ENCODE data around the gene PAX7.
"Not testable (repeated sequence)": the region's sequence is repeated elsewhere in the genome, so short reads cannot be mapped to it uniquely, and the experiment has no call there.

The PAX7 gene

GRCh38 chr1:18739897-18740296, 109.3 kb downstream of the PAX7 start:
- no peak for TF ChIP-seq CTCF (IDR thresholded peaks at IDR 0.05; ENCODE audit: control insufficient read depth, insufficient read depth, low read depth, low read length, missing control alignments)
- H3K4me3 ChIP-seq (ENCODE audit: control insufficient read depth, low read depth, low read length), result no peak overlapping the region
- no peak for DNase-seq (ENCODE audit: low read depth)

GRCh38 chr1:18740617-18741016, 110.0 kb downstream of the PAX7 start:
- DNase-seq (ENCODE audit: low read depth), result no peak
- no peak overlapping the region for H3K4me3 ChIP-seq (ENCODE audit: control insufficient read depth, low read depth, low read length)
- TF ChIP-seq CTCF (IDR thresholded peaks at IDR 0.05; ENCODE audit: control insufficient read depth, insufficient read depth, low read depth, low read length, missing control alignments), result no peak

- no peak for DNase-seq (ENCODE audit: low read depth)
- H3K4me3 ChIP-seq (ENCODE audit: control insufficient read depth, low read depth, low read length), result no peak overlapping the region
- TF ChIP-seq CTCF (IDR thresholded peaks at IDR 0.05; ENCODE audit: control insufficient read depth, insufficient read depth, low read depth, low read length, missing control alignments), result no peak
Measured at GRCh38 chr1:18743233-18743632, 112.6 kb downstream of the PAX7 start.

- not testable (repeated sequence) for DNase-seq (ENCODE audit: low read depth); H3K4me3 ChIP-seq (ENCODE audit: control insufficient read depth, low read depth, low read length)
Measured at GRCh38 chr1:18744381-18744780, 113.7 kb downstream of the PAX7 start.

GRCh38 chr1:18746981-18747380, 116.3 kb downstream of the PAX7 start:
- TF ChIP-seq CTCF (IDR thresholded peaks at IDR 0.05; ENCODE audit: control insufficient read depth, insufficient read depth, low read depth, low read length, missing control alignments), result no peak
- no peak for DNase-seq (ENCODE audit: low read depth)
- H3K4me3 ChIP-seq (ENCODE audit: control insufficient read depth, low read depth, low read length), result no peak overlapping the region

- TF ChIP-seq CTCF (IDR thresholded peaks at IDR 0.05; ENCODE audit: control insufficient read depth, insufficient read depth, low read depth, low read length, missing control alignments), result no peak
- H3K4me3 ChIP-seq (ENCODE audit: control insufficient read depth, low read depth, low read length), result no peak overlapping the region
- DNase-seq (ENCODE audit: low read depth), result no peak
Measured at GRCh38 chr1:18747671-18748070, 117.0 kb downstream of the PAX7 start.

GRCh38 chr1:18748435-18748834, 117.8 kb downstream of the PAX7 start:
- DNase-seq (ENCODE audit: low read depth), result no peak
- no peak for TF ChIP-seq CTCF (IDR thresholded peaks at IDR 0.05; ENCODE audit: control insufficient read depth, insufficient read depth, low read depth, low read length, missing control alignments)
- no peak overlapping the region for H3K4me3 ChIP-seq (ENCODE audit: control insufficient read depth, low read depth, low read length)

Measured in AG09309 (cell line).